DND-41 (cell line): ENCODE measurements around the gene C16orf74.

ENCODE experiments used
- EZH2 ChIP-seq: IDR thresholded peaks from 3 replicates; pipeline ENCODE4 v1.6.1; 2012; ENCODE audit warnings: borderline replicate concordance, low read depth, mild to moderate bottlenecking, moderate library complexity, low read length, inconsistent platforms; ENCODE audit not compliant: severe bottlenecking
- TF ChIP-seq, protein P1 (sequence below): IDR thresholded peaks from 2 replicates; pipeline ENCODE4 v1.5.1; 2012; ENCODE audit warnings: borderline replicate concordance, low read length, moderate library complexity, mild to moderate bottlenecking; ENCODE audit not compliant: poor library complexity, severe bottlenecking; ENCODE audit errors: extremely low read depth

- TF ChIP-seq, protein P1, sequence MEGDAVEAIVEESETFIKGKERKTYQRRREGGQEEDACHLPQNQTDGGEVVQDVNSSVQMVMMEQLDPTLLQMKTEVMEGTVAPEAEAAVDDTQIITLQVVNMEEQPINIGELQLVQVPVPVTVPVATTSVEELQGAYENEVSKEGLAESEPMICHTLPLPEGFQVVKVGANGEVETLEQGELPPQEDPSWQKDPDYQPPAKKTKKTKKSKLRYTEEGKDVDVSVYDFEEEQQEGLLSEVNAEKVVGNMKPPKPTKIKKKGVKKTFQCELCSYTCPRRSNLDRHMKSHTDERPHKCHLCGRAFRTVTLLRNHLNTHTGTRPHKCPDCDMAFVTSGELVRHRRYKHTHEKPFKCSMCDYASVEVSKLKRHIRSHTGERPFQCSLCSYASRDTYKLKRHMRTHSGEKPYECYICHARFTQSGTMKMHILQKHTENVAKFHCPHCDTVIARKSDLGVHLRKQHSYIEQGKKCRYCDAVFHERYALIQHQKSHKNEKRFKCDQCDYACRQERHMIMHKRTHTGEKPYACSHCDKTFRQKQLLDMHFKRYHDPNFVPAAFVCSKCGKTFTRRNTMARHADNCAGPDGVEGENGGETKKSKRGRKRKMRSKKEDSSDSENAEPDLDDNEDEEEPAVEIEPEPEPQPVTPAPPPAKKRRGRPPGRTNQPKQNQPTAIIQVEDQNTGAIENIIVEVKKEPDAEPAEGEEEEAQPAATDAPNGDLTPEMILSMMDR = no peak
- TF ChIP-seq EZH2 = no peak
These were observed 85.0 kb downstream of the C16orf74 start for GRCh38 chr16:85665929-85666328.
